ENCODE data around the gene ATP6V1E1. TPM values are rescaled to one million over a fixed set of nuclear protein-coding genes. Genes with fewer than 3 reads are reported as not detected.
A peak's percentile ranks its signal among the peaks of the same experiment; 100 is the strongest.

ATP6V1E1 gene
- total RNA-seq, 1 experiment from 2014 or later = 89.2 TPM

DNA sequence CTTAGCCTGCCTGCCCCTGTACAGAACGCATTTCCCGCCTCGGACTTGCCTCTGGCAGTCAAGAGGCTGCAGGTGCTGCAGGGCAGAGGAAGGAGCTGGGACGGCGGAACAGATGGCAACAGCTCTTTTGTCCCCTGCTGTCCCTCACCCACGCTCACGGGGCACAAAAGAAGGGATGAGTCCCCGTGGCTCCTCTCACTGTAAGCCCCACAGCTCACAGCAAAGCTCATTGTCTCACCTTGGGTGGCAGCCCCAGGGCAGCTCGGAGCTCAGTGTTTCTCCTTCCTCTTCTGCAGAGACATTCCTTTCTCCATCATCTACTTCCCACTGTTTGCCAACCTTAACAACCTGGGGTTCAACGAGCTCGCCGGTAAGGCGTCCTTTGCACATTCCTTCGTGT lies 40.9 kb downstream of the ATP6V1E1 start:
- peak overlapping the region in 2 of 3 experiments; percentile 6 to 58; a peak in 2 of 7 replicates for H3K27ac Mint-ChIP-seq
- Histone ChIP-seq H3T11ph (ENCODE audit: low read length) (no peak overlapping the region), H4K8ac (replicated peaks; ENCODE audit: insufficient read length, low read depth, low read length) (no peak overlapping the region), H3K27me3 (ENCODE audit: insufficient read depth, low read length) (no peaks in the 10 kb centered on the region), H2BK12ac (ENCODE audit: insufficient read length, low read depth, low read length) (no peak overlapping the region), H3K9me3 (ENCODE audit: control insufficient read depth, low read depth, low read length) (no peaks in the 10 kb centered on the region), H4K91ac (ENCODE audit: insufficient read length, low read depth, low read length) (no peak overlapping the region), H2BK5ac (ENCODE audit: insufficient read length, low read length) (no peak overlapping the region), H3K56ac (ENCODE audit: insufficient read length, low read depth, low read length) (no peak overlapping the region), H3K9ac (ENCODE audit: extremely low read depth, insufficient read length, low read length) (no peak overlapping the region), H2AFZ (ENCODE audit: low read length) (no peak overlapping the region), H3K4me1 (ENCODE audit: insufficient read depth, low read length) (no peaks in the 10 kb centered on the region), H3K4ac (ENCODE audit: low read depth, low read length) (no peak overlapping the region), H2BK20ac (ENCODE audit: low read depth, low read length, poor library complexity, severe bottlenecking) (no peak overlapping the region), H3K18ac (ENCODE audit: insufficient read length, low read depth, low read length) (no peak overlapping the region), H2BK120ac (ENCODE audit: low read depth, low read length, poor library complexity, severe bottlenecking) (no peak overlapping the region), H3K4me2 (ENCODE audit: insufficient read depth, insufficient read length, low read length) (no peak overlapping the region), H2BK15ac (ENCODE audit: low read depth, low read length) (no peak overlapping the region), H3K23me2 (ENCODE audit: insufficient read length, low read depth, low read length, poor library complexity, severe bottlenecking) (no peaks in the 10 kb centered on the region), H3K14ac (ENCODE audit: insufficient read depth, low read length) (no peak overlapping the region; the same call in 1 of the 2 replicates), H4K20me1 (ENCODE audit: control insufficient read depth, insufficient read depth, insufficient read length) (no peaks in the 10 kb centered on the region), H3K27ac (ENCODE audit: insufficient read length, low read depth, low read length) (no peak overlapping the region), H4K5ac (ENCODE audit: insufficient read length, low read depth, low read length) (no peak overlapping the region), H3K79me2 (ENCODE audit: insufficient read depth, low read length) (no peaks in the 10 kb centered on the region), H3K79me1 (ENCODE audit: insufficient read depth, low read depth, low read length, poor library complexity, severe bottlenecking) (no peaks in the 10 kb centered on the region), H3K23ac (ENCODE audit: insufficient read length, low read depth, low read length) (no peak overlapping the region), H2AK5ac (ENCODE audit: insufficient read length, low read length) (no peak overlapping the region)
- TF ChIP-seq, protein P1, sequence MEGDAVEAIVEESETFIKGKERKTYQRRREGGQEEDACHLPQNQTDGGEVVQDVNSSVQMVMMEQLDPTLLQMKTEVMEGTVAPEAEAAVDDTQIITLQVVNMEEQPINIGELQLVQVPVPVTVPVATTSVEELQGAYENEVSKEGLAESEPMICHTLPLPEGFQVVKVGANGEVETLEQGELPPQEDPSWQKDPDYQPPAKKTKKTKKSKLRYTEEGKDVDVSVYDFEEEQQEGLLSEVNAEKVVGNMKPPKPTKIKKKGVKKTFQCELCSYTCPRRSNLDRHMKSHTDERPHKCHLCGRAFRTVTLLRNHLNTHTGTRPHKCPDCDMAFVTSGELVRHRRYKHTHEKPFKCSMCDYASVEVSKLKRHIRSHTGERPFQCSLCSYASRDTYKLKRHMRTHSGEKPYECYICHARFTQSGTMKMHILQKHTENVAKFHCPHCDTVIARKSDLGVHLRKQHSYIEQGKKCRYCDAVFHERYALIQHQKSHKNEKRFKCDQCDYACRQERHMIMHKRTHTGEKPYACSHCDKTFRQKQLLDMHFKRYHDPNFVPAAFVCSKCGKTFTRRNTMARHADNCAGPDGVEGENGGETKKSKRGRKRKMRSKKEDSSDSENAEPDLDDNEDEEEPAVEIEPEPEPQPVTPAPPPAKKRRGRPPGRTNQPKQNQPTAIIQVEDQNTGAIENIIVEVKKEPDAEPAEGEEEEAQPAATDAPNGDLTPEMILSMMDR (conservative IDR thresholded peaks at IDR 0.05) = no peak
- H3K4me1 Mint-ChIP-seq = peaks cover 0 to 2% of the 10 kb centered on the region in 2 experiments; a peak in 1 of 4 replicates
- no peak overlapping the region for H3K4me3 Mint-ChIP-seq
- peaks cover 17 to 30% (median 21%) of the 10 kb centered on the region in 3 experiments for H3K36me3 Mint-ChIP-seq (ENCODE audit: insufficient read depth in 1 of 3, low read depth in 3 of 3)
- no peak for DNase-seq
- no peaks in the 10 kb centered on the region for H3K27me3 Mint-ChIP-seq (ENCODE audit: low read depth)
- no peaks in the 10 kb centered on the region for H3K9me3 Mint-ChIP-seq
- WGBS (ENCODE audit: extremely low coverage, insufficient read length, low lambda C conversion rate) = no CpG with 5 or more reads among the region's 14 CpGs
